Left lung (tissue), 10 donors: ENCODE data around the gene PIM2. TPM values are rescaled to one million over a fixed set of nuclear protein-coding genes. Genes with fewer than 3 reads are reported as not detected.
A peak's percentile ranks its signal among the peaks of the same experiment; 100 is the strongest.
"Not testable (repeated sequence)": the region's sequence is repeated elsewhere in the genome, so short reads cannot be mapped to it uniquely, and the experiment has no call there.

ENCODE experiments used
- ATAC-seq: fragments of 200-7000 bp; cut with Tn5 transposase; one replicate; pipeline ENCODE4 v1.9.1; 2020; ENCODE audit warnings: moderate library complexity
- DNase-seq, 4 donors: peaks; one replicate each; pipeline ENCODE4 v3.0.0-alpha.2; 2013 to 2020
- H3K27ac ChIP-seq, 2 donors: fragments of 200-600 bp; sonication (generic) in 1 of 2; one replicate each; pipeline versions ENCODE4 v1.5.0 to v1.8.0; 2020 to 2021
- H3K27me3 ChIP-seq, 2 donors: fragments of 200-600 bp; sonication (generic) in 1 of 2; one replicate each; pipeline versions ENCODE4 v1.5.0 to v1.8.0; 2020 to 2021
- H3K36me3 ChIP-seq, 2 donors: fragments of 200-600 bp; sonication (generic) in 1 of 2; one replicate each; pipeline versions ENCODE4 v1.5.0 to v1.8.0; 2020 to 2021
- H3K4me1 ChIP-seq, 2 donors: fragments of 200-600 bp; one replicate each; pipeline ENCODE4 v1.8.0; 2021
- H3K4me3 ChIP-seq, 2 donors: fragments of 200-600 bp; sonication (generic) in 1 of 2; one replicate each; pipeline versions ENCODE4 v1.5.0 to v1.8.0; 2020 to 2021; ENCODE audit warnings: mild to moderate bottlenecking in 1 of 2
- H3K9me3 ChIP-seq, 2 donors: fragments of 200-600 bp; sonication (generic) in 1 of 2; one replicate each; pipeline versions ENCODE4 v1.5.0 to v1.8.0; 2020 to 2021
- intact Hi-C, 2 donors: fragments of 100-400 bp; cut with DNase I; formaldehyde crosslinking; loops; one replicate each; pipeline versions ENCODE4 v1.11.2 to v1.14.2; 2022
- polyA plus RNA-seq, 6 donors: library from polyadenylated mRNA; unstranded; fragments of 120-200 nt; gene quantifications; one replicate each; pipeline ENCODE4 v1.2.1, GENCODE V29; 2013; ENCODE audit not compliant: insufficient read length in 6 of 6
- total RNA-seq, 2 donors: library from RNA; stranded (reverse); fragmentation: NEBNext Ultra II Directional; extraction: Animal tissue kit (Norgen Biotek cat#: 25700); gene quantifications; one replicate each; pipeline ENCODE4 v1.2.1, GENCODE V29; 2021
- TF ChIP-seq, protein P1 (sequence below), 2 donors: fragments of 200-600 bp; sonication (generic) in 1 of 2; IDR thresholded peaks; one replicate each; pipeline versions ENCODE4 v1.5.0 to v1.8.0; 2021; ENCODE audit warnings: antibody characterized with exemption in 2 of 2
- donor health status: DM: no; HTN: yes; CAD: no.
- donor health status: DM: no; HTN: no; CAD: no.

Gene PIM2
- total and polyA plus RNA-seq, 8 donors = 4.6 to 17.7 (median 5.8) TPM

DNA sequence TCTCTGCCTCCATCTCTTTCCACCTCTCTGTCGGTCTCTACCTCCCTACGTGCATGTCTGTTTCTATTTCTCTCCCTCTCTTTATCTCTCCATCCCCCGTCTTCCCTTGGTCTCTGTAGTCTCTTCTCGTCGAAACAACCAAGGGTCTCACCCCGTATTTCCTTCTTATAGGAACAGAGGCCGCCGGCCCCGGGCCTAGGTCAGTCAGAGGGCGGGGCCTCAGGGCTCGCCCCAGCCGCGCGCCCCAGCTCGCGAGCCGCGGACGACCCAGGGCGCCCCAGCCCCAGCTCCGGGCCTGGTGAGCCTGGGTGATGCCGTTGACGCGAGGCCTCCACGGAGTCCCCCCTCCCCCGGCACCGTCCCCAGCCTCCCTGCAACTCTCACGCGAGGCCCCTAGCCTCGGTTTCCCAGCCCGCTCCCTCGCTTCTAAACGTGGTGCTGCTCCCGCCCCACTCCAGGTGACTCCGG, 27.9 kb downstream of the PIM2 start:
- peaks cover 0 to 3% of the 10 kb centered on the region in 2 donors for H3K36me3 ChIP-seq
- no peaks in the 10 kb centered on the region for H3K9me3 ChIP-seq
- peak in 3 of 4 donors; percentile 8 to 80 (median 13) for DNase-seq
- H3K4me3 ChIP-seq = peak overlapping the region; percentile 33 to 61
- ATAC-seq = peak; percentile 62
- H3K27ac ChIP-seq = peak overlapping the region; percentile 31 to 63
- intact Hi-C loops = no loop called here
- no peaks in the 10 kb centered on the region for H3K4me1 ChIP-seq
- TF ChIP-seq, protein P1, sequence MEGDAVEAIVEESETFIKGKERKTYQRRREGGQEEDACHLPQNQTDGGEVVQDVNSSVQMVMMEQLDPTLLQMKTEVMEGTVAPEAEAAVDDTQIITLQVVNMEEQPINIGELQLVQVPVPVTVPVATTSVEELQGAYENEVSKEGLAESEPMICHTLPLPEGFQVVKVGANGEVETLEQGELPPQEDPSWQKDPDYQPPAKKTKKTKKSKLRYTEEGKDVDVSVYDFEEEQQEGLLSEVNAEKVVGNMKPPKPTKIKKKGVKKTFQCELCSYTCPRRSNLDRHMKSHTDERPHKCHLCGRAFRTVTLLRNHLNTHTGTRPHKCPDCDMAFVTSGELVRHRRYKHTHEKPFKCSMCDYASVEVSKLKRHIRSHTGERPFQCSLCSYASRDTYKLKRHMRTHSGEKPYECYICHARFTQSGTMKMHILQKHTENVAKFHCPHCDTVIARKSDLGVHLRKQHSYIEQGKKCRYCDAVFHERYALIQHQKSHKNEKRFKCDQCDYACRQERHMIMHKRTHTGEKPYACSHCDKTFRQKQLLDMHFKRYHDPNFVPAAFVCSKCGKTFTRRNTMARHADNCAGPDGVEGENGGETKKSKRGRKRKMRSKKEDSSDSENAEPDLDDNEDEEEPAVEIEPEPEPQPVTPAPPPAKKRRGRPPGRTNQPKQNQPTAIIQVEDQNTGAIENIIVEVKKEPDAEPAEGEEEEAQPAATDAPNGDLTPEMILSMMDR (IDR thresholded peaks at IDR 0.05) = no peak
- no peaks in the 10 kb centered on the region for H3K27me3 ChIP-seq

DNA sequence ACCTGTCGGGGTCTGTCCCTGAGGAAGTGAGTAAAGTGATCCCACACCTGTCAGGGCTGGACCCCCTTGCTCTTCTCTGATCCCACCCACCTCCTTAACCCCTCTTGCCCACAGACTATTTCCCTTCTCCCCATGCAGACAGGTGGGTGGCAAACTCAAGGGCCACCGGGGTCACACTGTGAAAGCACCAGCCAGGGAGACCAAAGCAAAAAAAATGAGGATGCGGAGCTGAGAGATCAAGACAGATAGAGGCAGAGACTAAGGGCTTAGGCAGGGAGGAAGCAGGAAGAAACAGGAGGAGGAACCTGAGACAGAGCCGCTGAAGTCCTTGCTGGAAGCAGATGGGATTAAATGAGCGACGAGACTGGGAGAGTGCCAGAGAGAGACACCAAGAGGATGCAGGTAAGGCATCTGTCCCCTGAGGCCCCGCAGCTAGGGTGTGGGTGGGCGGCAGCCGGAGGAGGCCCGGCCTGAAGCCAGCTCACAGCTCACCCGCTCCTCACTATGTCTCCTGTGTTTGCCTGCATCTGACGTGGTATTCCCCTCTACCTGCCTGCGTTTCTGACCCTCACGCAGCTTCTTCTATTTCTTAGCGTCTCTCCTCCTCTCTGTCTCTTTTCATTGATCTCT, 28.4 kb downstream of the PIM2 start:
- H3K36me3 ChIP-seq = peaks cover 0 to 3% of the 10 kb centered on the region in 2 donors
- TF ChIP-seq, protein P1 (IDR thresholded peaks at IDR 0.05) = no peak
- H3K9me3 ChIP-seq = no peaks in the 10 kb centered on the region
- no peaks in the 10 kb centered on the region for H3K27me3 ChIP-seq
- no peaks in the 10 kb centered on the region for H3K4me1 ChIP-seq
- H3K27ac ChIP-seq = no peak overlapping the region
- no peak for ATAC-seq
- peak overlapping the region; percentile 33 to 61 for H3K4me3 ChIP-seq
- no peak for DNase-seq
- intact Hi-C loops = no loop called here

DNA sequence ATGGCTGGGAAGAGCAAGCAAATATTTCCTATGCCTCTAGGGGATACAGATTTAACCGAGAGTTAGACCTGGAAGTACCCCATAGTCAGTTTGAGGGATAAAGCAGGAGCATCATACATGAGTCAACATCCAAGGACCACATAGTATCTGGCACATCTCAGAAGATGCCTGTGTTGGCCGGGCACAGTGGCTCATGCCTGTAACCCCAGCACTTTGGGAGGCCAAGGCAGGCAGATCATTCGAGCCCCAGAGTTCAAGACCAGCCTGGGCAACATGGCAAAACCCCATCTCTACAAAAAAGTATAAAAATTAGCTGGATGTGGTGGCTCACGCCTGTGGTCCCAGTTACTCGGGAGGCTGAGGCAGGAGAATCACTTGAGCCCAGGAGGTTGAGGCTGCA, 32.2 kb downstream of the PIM2 start:
- H3K4me3 ChIP-seq, H3K9me3 ChIP-seq, H3K36me3 ChIP-seq, DNase-seq, H3K27me3 ChIP-seq, ATAC-seq, H3K4me1 ChIP-seq, intact Hi-C loops, H3K27ac ChIP-seq: not testable (repeated sequence)

DNA sequence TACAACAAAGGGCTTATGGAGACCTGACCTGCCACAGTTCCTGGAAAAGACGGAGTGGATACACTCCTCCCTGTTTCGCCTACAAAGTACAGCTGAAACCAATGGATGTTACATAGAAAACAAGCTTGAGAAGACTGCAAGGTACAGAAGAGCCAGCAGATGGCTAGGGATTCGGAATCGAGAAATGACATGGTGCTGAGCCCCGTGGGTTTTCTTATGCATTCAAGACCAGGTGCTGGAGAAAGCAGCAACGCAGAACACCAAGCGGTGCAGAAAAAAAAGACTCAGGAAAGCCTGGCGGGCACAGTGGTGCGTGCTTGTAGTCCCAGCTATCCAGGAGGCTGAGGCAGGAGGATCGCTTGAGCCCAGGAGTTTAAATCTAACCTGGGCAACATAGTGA, 35.1 kb downstream of the PIM2 start:
- no peaks in the 10 kb centered on the region for H3K36me3 ChIP-seq
- no peaks in the 10 kb centered on the region for H3K27me3 ChIP-seq
- DNase-seq (no peak), ATAC-seq (no peak)
- H3K4me3 ChIP-seq = no peak overlapping the region
- H3K9me3 ChIP-seq = no peaks in the 10 kb centered on the region
- TF ChIP-seq, protein P1 (IDR thresholded peaks at IDR 0.05) = no peak
- intact Hi-C loops = no loop called here
- H3K27ac ChIP-seq = no peak overlapping the region
- no peaks in the 10 kb centered on the region for H3K4me1 ChIP-seq

DNA sequence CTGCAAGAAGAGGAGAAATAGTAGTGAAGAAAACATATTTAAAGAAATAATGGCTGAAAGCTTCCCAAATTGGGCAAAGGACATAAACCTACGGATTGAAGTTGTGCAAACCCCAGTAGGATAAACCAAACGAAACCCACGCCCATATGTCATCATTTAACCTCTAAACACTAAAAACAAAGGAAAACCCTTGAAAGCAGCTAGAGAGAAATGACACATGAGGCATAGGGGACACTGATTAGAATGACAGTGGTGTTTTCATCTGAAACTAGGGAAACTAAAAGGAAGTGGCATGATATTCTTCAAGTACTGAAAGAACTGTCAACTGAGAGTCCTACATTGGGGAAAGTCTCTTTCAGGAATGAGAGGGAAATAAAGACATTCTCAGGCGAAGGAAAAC, 41.9 kb downstream of the PIM2 start:
- H3K27ac ChIP-seq, ATAC-seq, H3K36me3 ChIP-seq, H3K4me3 ChIP-seq, H3K4me1 ChIP-seq, intact Hi-C loops, DNase-seq, H3K9me3 ChIP-seq, H3K27me3 ChIP-seq: not testable (repeated sequence)

DNA sequence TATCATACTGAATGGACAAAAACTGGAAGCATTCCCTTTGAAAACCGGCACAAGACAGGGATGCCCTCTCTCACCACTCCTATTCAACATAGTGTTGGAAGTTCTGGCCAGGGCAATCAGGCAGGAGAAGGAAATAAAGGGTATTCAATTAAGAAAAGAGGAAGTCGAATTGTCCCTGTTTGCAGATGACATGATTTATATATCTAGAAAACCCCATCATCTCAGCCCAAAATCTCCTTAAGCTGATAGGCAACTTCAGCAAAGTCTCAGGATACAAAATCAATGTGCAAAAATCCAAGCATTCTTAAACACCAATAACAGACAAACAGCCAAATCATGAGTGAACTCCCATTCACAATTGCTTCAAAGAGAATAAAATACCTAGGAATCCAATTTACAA, 46.8 kb downstream of the PIM2 start:
- intact Hi-C loops, DNase-seq, H3K4me3 ChIP-seq, ATAC-seq, H3K4me1 ChIP-seq, H3K36me3 ChIP-seq, H3K27ac ChIP-seq, H3K27me3 ChIP-seq, H3K9me3 ChIP-seq: not testable (repeated sequence)

DNA sequence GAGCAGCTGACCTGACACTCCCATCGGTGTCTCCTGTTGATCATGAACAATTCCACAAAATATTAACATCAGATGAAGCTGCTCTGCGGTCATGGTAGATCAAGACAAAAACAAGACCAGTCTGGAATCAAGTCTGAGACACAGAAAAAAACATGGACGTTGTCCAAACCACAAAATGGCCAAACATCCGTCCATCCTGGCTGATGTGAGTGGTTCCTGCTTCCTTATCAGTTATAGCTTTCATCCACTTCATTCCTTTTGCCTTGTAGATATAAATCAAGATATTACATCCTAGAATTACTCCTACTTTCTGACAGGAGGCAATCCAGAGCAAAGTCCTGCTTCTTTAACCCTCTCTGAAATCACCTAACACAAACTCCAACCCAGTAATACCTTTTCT, 54.6 kb downstream of the PIM2 start:
- TF ChIP-seq, protein P1 (IDR thresholded peaks at IDR 0.05) = no peak
- no peak for ATAC-seq
- Histone ChIP-seq H3K4me1 (no peaks in the 10 kb centered on the region), H3K9me3 (no peaks in the 10 kb centered on the region), H3K4me3 (no peak overlapping the region), H3K27ac (no peak overlapping the region), H3K36me3 (no peaks in the 10 kb centered on the region), H3K27me3 (no peaks in the 10 kb centered on the region)
- intact Hi-C loops = no loop called here
- no peak for DNase-seq
